Measurements from ENCODE around the gene ZBED4. TPM values are rescaled to one million over a fixed set of nuclear protein-coding genes. Genes with fewer than 3 reads are reported as not detected.

Gene ZBED4
- total RNA-seq, 2 experiments from 2014 or later = 14.8 to 15.0 TPM

GRCh38 chr22:49913026-49913425, 59.4 kb downstream of the ZBED4 start:
- no peak for TF ChIP-seq CTCF (IDR thresholded peaks at IDR 0.05)
- ATAC-seq (ENCODE audit: poor library complexity) = no peak
- Mint-ChIP-seq H3K4me1 (ENCODE audit: low read depth) (peaks cover 11% of the 10 kb centered on the region), H3K27me3 (no peaks in the 10 kb centered on the region), H3K36me3 (ENCODE audit: low read depth) (peaks cover 32% of the 10 kb centered on the region), H3K27ac (no peak overlapping the region), H3K9me3 (no peaks in the 10 kb centered on the region), H3K4me3 (no peak overlapping the region)
- Histone ChIP-seq H3K36me3 (ENCODE audit: insufficient read depth, low read length) (peaks cover 48% of the 10 kb centered on the region), H3K9me3 (ENCODE audit: control insufficient read depth in 1 of 2, insufficient read depth in 1 of 2, low read length in 2 of 2) (no peaks in the 10 kb centered on the region), H3K4me1 (ENCODE audit: insufficient read depth, low read length) (peaks cover 12% of the 10 kb centered on the region), H3K4me3 (ENCODE audit: low read length) (no peak overlapping the region), H3K27ac (ENCODE audit: low read depth in 1 of 2, low read length in 2 of 2) (no peak overlapping the region), H3K27me3 (ENCODE audit: control insufficient read depth in 1 of 2, insufficient read depth in 2 of 2, low read length in 2 of 2) (no peaks in the 10 kb centered on the region)
- POLR2A ChIA-PET = no interaction called here
- peak in 1 of 14 experiments; percentile 12 for DNase-seq
- intact Hi-C loops (cut with DNase I, micrococcal nuclease) = no loop called here
- CTCF ChIA-PET = no interaction called here

GRCh38 chr22:49913446-49913845, 59.8 kb downstream of the ZBED4 start:
- ChIA-PET POLR2A (no interaction called here), CTCF (no interaction called here)
- peaks cover 32% of the 10 kb centered on the region for H3K36me3 Mint-ChIP-seq (ENCODE audit: low read depth)
- peaks cover 11% of the 10 kb centered on the region for H3K4me1 Mint-ChIP-seq (ENCODE audit: low read depth)
- no peaks in the 10 kb centered on the region for H3K27me3 Mint-ChIP-seq
- intact Hi-C loops (cut with DNase I, micrococcal nuclease) = no loop called here
- ATAC-seq (ENCODE audit: poor library complexity) (no peak), DNase-seq (no peak)
- Histone ChIP-seq H3K27ac (ENCODE audit: low read depth in 1 of 2, low read length in 2 of 2) (no peak overlapping the region), H3K36me3 (ENCODE audit: insufficient read depth, low read length) (peaks cover 46% of the 10 kb centered on the region), H3K9me3 (ENCODE audit: control insufficient read depth in 1 of 2, insufficient read depth in 1 of 2, low read length in 2 of 2) (no peaks in the 10 kb centered on the region), H3K27me3 (ENCODE audit: control insufficient read depth in 1 of 2, insufficient read depth in 2 of 2, low read length in 2 of 2) (no peaks in the 10 kb centered on the region), H3K4me1 (ENCODE audit: insufficient read depth, low read length) (peaks cover 12% of the 10 kb centered on the region), H3K4me3 (ENCODE audit: low read length) (no peak overlapping the region)
- H3K27ac Mint-ChIP-seq = no peak overlapping the region
- H3K4me3 Mint-ChIP-seq = no peak overlapping the region
- no peak for TF ChIP-seq CTCF (IDR thresholded peaks at IDR 0.05)
- no peaks in the 10 kb centered on the region for H3K9me3 Mint-ChIP-seq

- H3K27me3 Mint-ChIP-seq = no peaks in the 10 kb centered on the region
- DNase-seq = no peak
- no peak overlapping the region for H3K27ac Mint-ChIP-seq
- TF ChIP-seq CTCF (IDR thresholded peaks at IDR 0.05) = no peak
- peaks cover 29% of the 10 kb centered on the region for H3K36me3 Mint-ChIP-seq (ENCODE audit: low read depth)
- peak overlapping the region; percentile 34 for H3K4me3 Mint-ChIP-seq
- Histone ChIP-seq H3K27ac (ENCODE audit: low read depth in 1 of 2, low read length in 2 of 2) (no peak overlapping the region), H3K4me1 (ENCODE audit: insufficient read depth, low read length) (peaks cover 18% of the 10 kb centered on the region), H3K4me3 (ENCODE audit: low read length) (no peak overlapping the region), H3K27me3 (ENCODE audit: control insufficient read depth in 1 of 2, insufficient read depth in 2 of 2, low read length in 2 of 2) (no peaks in the 10 kb centered on the region), H3K36me3 (ENCODE audit: insufficient read depth, low read length) (peaks cover 39% of the 10 kb centered on the region), H3K9me3 (ENCODE audit: control insufficient read depth in 1 of 2, insufficient read depth in 1 of 2, low read length in 2 of 2) (no peaks in the 10 kb centered on the region)
- POLR2A ChIA-PET = interaction anchor here (0.9 kb wide), 1 partner anchor 11 kb away, joined by 4 read pairs; no protein-coding TSS in a partner anchor
- intact Hi-C loops (cut with DNase I, micrococcal nuclease) = no loop called here
- H3K9me3 Mint-ChIP-seq = no peaks in the 10 kb centered on the region
- ATAC-seq (ENCODE audit: poor library complexity) = no peak
- CTCF ChIA-PET = interaction anchor here (1.2 kb wide), 1 partner anchor 116 kb away, joined by 3 read pairs; no protein-coding TSS in a partner anchor
- H3K4me1 Mint-ChIP-seq (ENCODE audit: low read depth) = peaks cover 11% of the 10 kb centered on the region
Measured at GRCh38 chr22:49914256-49914655, 60.6 kb downstream of the ZBED4 start.
